Naive thymus-derived CD4-positive, alpha-beta T cell (primary cell): Measurements from ENCODE around the gene NXPE4. TPM values are rescaled to one million over a fixed set of nuclear protein-coding genes. Genes with fewer than 3 reads are reported as not detected.

ENCODE experiments used
- ATAC-seq: fragments of 150-1000 bp; cut with Tn5 transposase; 2 replicates; pipeline ENCODE4 v1.10.0; 2021; ENCODE audit warnings: mild to moderate bottlenecking, moderate library complexity
- CTCF ChIA-PET: fragments of 350-600 bp; sonication (Branson Sonifier 250); formaldehyde crosslinking; loops from one replicate; lab custom pipeline; 2021; ENCODE audit warnings: antibody characterized with exemption; lab: Charles Lee
- POLR2A ChIA-PET: fragments of 350-600 bp; sonication (Branson Sonifier 250); formaldehyde crosslinking; loops from one replicate; lab custom pipeline; 2021; ENCODE audit warnings: antibody characterized with exemption, inconsistent platforms; lab: Charles Lee
- DNase-seq, 9 donors: peaks; one replicate each; pipeline versions ENCODE4 v3.0.0 to v3.0.0-alpha.2; 2020 to 2022; ENCODE audit warnings: mixed read lengths in 1 of 9
- H3K27ac ChIP-seq: one replicate; pipeline ENCODE4 v1.7.0; 2013; ENCODE audit warnings: mild to moderate bottlenecking, low read depth, low read length, moderate library complexity
- H3K27me3 ChIP-seq, 2 donors: one replicate each; pipeline ENCODE4 v1.7.0; 2013; ENCODE audit warnings: low read length in 2 of 2, mild to moderate bottlenecking in 2 of 2, moderate library complexity in 2 of 2; ENCODE audit not compliant: control insufficient read depth in 2 of 2, insufficient read depth in 2 of 2
- H3K36me3 ChIP-seq, 3 experiments: 1 replicate in 2 of 3; 2 replicates in 1 of 3; pipeline ENCODE4 v1.7.0; 2013; ENCODE audit warnings: low read length in 3 of 3, mild to moderate bottlenecking in 3 of 3, moderate library complexity in 1 of 3; ENCODE audit not compliant: insufficient read depth in 3 of 3, control insufficient read depth in 2 of 3
- H3K4me1 ChIP-seq, 2 donors: one replicate each; pipeline ENCODE4 v1.7.0; 2013; ENCODE audit warnings: low read length in 2 of 2, mild to moderate bottlenecking in 2 of 2, moderate library complexity in 1 of 2; ENCODE audit not compliant: control insufficient read depth in 2 of 2, insufficient read depth in 2 of 2
- H3K4me3 ChIP-seq: 2 replicates; pipeline ENCODE4 v1.7.0; 2013; ENCODE audit warnings: mild to moderate bottlenecking, low read length
- H3K9me3 ChIP-seq, 3 experiments: 1 replicate in 2 of 3; 2 replicates in 1 of 3; pipeline ENCODE4 v1.7.0; 2013; ENCODE audit warnings: low read length in 3 of 3; ENCODE audit not compliant: control insufficient read depth in 2 of 3
- H3K27ac Mint-ChIP-seq, 9 donors: one replicate each; pipeline ENCODE4 v1.8.0; 2020 to 2022; ENCODE audit warnings: mixed read lengths in 9 of 9, mild to moderate bottlenecking in 8 of 9, moderate library complexity in 5 of 9, inconsistent platforms in 2 of 9
- H3K27me3 Mint-ChIP-seq, 5 donors: one replicate each; pipeline ENCODE4 v1.8.0; 2021 to 2022; ENCODE audit warnings: mixed read lengths in 5 of 5, mild to moderate bottlenecking in 1 of 5
- H3K36me3 Mint-ChIP-seq, 5 donors: one replicate each; pipeline ENCODE4 v1.8.0; 2020 to 2022; ENCODE audit warnings: mixed read lengths in 5 of 5, mild to moderate bottlenecking in 3 of 5, inconsistent platforms in 1 of 5
- H3K4me1 Mint-ChIP-seq, 7 donors: one replicate each; pipeline ENCODE4 v1.8.0; 2020 to 2022; ENCODE audit warnings: mixed read lengths in 7 of 7, mild to moderate bottlenecking in 3 of 7, inconsistent platforms in 1 of 7
- H3K4me3 Mint-ChIP-seq, 10 donors: one replicate each; pipeline ENCODE4 v1.8.0; 2020 to 2022; ENCODE audit warnings: mild to moderate bottlenecking in 10 of 10, mixed read lengths in 10 of 10, moderate library complexity in 6 of 10, inconsistent platforms in 2 of 10
- H3K9me3 Mint-ChIP-seq, 11 donors: one replicate each; pipeline ENCODE4 v1.8.0; 2020 to 2022; ENCODE audit warnings: mixed read lengths in 11 of 11, mild to moderate bottlenecking in 4 of 11, inconsistent platforms in 1 of 11, moderate library complexity in 1 of 11
- intact Hi-C, 2 donors: fragments of 100-400 bp; cut with micrococcal nuclease; formaldehyde crosslinking; loops; one replicate each; pipeline ENCODE4 v1.15.1; 2023
- polyA plus RNA-seq, 2 donors: library from polyadenylated mRNA; unstranded; fragments of 300-500 nt; fragmentation: Illumina TruSeq; gene quantifications; one replicate each; pipeline ENCODE4 v1.2.3, GENCODE V29; 2021
- total RNA-seq, 6 experiments: library from RNA in 5 of 6; stranded (reverse) in 5 of 6; gene quantifications; 1 replicate in 5 of 6; 2 replicates in 1 of 6; pipeline ENCODE4 v1.2.3 and lab custom pipeline; 2021 to 2026

The NXPE4 gene
- total and polyA plus RNA-seq, 7 experiments from 2014 or later: not detected

DNA sequence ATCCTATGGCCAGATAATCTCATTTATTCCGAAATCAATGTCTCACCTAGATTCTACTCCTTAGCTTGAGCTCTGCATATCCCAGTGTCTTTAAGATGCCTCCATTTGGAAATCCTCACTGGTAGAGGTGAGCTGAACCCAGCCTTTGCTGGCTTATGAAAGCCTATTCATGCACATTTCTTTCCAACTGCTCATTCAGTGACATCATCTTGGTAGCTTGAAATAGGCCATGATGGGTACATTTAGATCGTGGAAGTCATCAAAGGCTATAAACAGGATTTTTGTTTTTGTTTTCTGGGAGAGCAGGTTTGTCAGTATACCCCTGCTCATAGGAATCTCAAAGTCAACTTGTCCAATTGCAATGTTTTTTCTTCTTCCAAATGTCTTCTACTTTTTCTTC, 41.9 kb downstream of the NXPE4 start:
- Histone ChIP-seq H3K27me3 (no peaks in the 10 kb centered on the region), H3K36me3 (no peaks in the 10 kb centered on the region), H3K9me3 (no peaks in the 10 kb centered on the region), H3K4me3 (no peak overlapping the region), H3K27ac (no peak overlapping the region), H3K4me1 (no peaks in the 10 kb centered on the region)
- Mint-ChIP-seq H3K4me3 (no peak overlapping the region), H3K36me3 (no peaks in the 10 kb centered on the region), H3K27me3 (peaks cover 0 to 3% (median 0%) of the 10 kb centered on the region in 5 donors), H3K4me1 (no peaks in the 10 kb centered on the region), H3K9me3 (peaks cover 0 to 2% (median 0%) of the 10 kb centered on the region in 11 donors), H3K27ac (no peak overlapping the region)
- POLR2A ChIA-PET: no interaction called here
- intact Hi-C loops: no loop called here
- CTCF ChIA-PET: no interaction called here
- no peak for ATAC-seq
- no peak for DNase-seq

GRCh38 chr11:114551060-114551459, 44.5 kb downstream of the NXPE4 start:
- DNase-seq (no peak), ATAC-seq (no peak)
- Histone ChIP-seq H3K27me3 (no peaks in the 10 kb centered on the region), H3K9me3 (no peaks in the 10 kb centered on the region), H3K4me1 (no peaks in the 10 kb centered on the region), H3K4me3 (no peak overlapping the region), H3K36me3 (no peaks in the 10 kb centered on the region), H3K27ac (no peak overlapping the region)
- Mint-ChIP-seq H3K27me3 (peaks cover 0 to 3% (median 0%) of the 10 kb centered on the region in 5 donors), H3K4me1 (no peaks in the 10 kb centered on the region), H3K4me3 (no peak overlapping the region), H3K27ac (no peak overlapping the region), H3K9me3 (peaks cover 0 to 2% (median 0%) of the 10 kb centered on the region in 11 donors), H3K36me3 (no peaks in the 10 kb centered on the region)
- intact Hi-C loops: no loop called here
- POLR2A ChIA-PET: no interaction called here
- CTCF ChIA-PET: no interaction called here

DNA sequence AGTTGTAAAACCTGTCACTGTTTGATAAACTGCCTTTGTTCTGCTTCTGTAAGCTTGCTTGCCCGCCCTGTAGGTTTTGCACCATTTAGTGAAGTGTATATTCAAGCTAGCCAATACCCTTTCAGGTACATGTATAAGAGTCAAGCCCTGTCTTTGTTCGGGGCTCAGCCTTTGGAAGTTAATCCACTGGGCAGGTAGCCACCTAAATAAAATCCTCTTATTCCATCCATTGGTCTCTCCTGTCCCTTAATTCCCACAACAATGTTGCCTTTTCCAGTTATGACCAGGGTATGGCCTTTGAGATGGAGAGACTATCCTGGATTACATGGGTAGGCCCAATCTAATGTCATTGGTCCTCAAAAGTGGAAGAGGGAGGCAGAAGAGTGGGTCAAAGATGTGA, 69.9 kb downstream of the NXPE4 start:
- intact Hi-C loops: no loop called here
- peaks cover 0 to 13% (median 6%) of the 10 kb centered on the region in 5 donors for H3K27me3 Mint-ChIP-seq

DNA sequence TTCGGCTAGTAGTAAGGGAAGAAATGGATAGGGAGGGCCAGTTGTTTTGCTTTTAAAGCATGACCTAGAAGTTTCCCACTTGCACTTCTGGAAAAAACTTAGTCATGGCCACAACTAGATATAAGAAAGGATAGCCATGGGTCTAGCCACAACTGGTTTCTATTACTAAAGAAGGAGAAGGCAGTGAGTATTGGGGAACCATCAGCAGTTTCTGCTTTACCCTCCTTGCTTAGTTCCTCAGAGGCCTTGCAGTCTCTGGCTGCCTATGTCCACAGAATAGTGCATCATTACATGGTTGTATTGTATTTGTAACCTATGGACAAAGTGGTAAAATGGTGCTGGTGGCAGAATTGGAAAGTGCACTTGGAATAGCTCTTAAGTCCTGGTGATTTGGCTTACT, 71.5 kb downstream of the NXPE4 start:
- H3K36me3 ChIP-seq: no peaks in the 10 kb centered on the region
- no peak overlapping the region for H3K4me3 Mint-ChIP-seq
- H3K27ac ChIP-seq: no peak overlapping the region
- H3K27ac Mint-ChIP-seq: no peak overlapping the region
- H3K4me3 ChIP-seq: no peak overlapping the region
- peaks cover 0 to 10% (median 4%) of the 10 kb centered on the region in 5 donors for H3K36me3 Mint-ChIP-seq
- intact Hi-C loops: no loop called here
- H3K4me1 ChIP-seq: no peaks in the 10 kb centered on the region
- no peaks in the 10 kb centered on the region for H3K4me1 Mint-ChIP-seq
- H3K9me3 Mint-ChIP-seq: peaks cover 0 to 35% (median 13%) of the 10 kb centered on the region in 11 donors
- ATAC-seq (no peak), DNase-seq (no peak)
- ChIA-PET CTCF (no interaction called here), POLR2A (no interaction called here)
- H3K9me3 ChIP-seq: peaks cover 0 to 10% (median 0%) of the 10 kb centered on the region in 3 experiments
- H3K27me3 ChIP-seq: no peaks in the 10 kb centered on the region
- peaks cover 0 to 17% (median 5%) of the 10 kb centered on the region in 5 donors for H3K27me3 Mint-ChIP-seq

More for the DNA sequence above, 69.9 kb downstream of the NXPE4 start:
- ATAC-seq: no peak
- Mint-ChIP-seq H3K36me3 (peaks cover 0 to 10% (median 8%) of the 10 kb centered on the region in 5 donors), H3K4me3 (no peak overlapping the region), H3K27ac (no peak overlapping the region), H3K4me1 (no peaks in the 10 kb centered on the region), H3K9me3 (peaks cover 0 to 35% (median 13%) of the 10 kb centered on the region in 11 donors)
- no peaks in the 10 kb centered on the region for H3K4me1 ChIP-seq
- POLR2A ChIA-PET: no interaction called here
- no peak overlapping the region for H3K4me3 ChIP-seq
- no peaks in the 10 kb centered on the region for H3K36me3 ChIP-seq
- H3K27me3 ChIP-seq: no peaks in the 10 kb centered on the region
- CTCF ChIA-PET: no interaction called here
- H3K27ac ChIP-seq: no peak overlapping the region
- no peak for DNase-seq
- peaks cover 0 to 10% (median 0%) of the 10 kb centered on the region in 3 experiments for H3K9me3 ChIP-seq

DNA sequence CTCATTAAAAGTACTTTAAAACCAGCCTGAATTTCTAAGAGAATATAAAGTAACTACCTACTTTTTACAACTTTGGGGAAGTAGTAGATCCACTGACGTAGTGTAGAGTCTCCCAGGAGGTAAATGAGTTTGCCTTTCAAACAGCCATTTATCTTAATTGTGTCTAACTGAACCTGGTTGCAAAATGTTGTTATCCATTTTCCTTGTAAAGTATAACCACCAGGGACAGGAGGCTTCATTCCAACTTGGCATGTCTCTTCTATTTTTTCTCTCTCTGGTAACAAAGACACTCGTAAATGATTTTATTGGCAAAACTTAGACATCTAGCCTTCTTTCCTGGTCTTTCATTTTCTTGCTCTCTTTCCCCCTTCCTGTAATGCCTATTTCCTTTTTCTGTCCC, 72.8 kb downstream of the NXPE4 start:
- no peak for ATAC-seq
- H3K27ac ChIP-seq: no peak overlapping the region
- ChIA-PET POLR2A (no interaction called here), CTCF (no interaction called here)
- Mint-ChIP-seq H3K27me3 (peaks cover 0 to 17% (median 7%) of the 10 kb centered on the region in 5 donors), H3K9me3 (peaks cover 0 to 30% (median 13%) of the 10 kb centered on the region in 11 donors), H3K27ac (no peak overlapping the region), H3K4me1 (no peaks in the 10 kb centered on the region), H3K4me3 (no peak overlapping the region), H3K36me3 (peaks cover 0 to 5% (median 4%) of the 10 kb centered on the region in 5 donors)
- no peaks in the 10 kb centered on the region for H3K4me1 ChIP-seq
- H3K36me3 ChIP-seq: no peaks in the 10 kb centered on the region
- H3K4me3 ChIP-seq: no peak overlapping the region
- H3K27me3 ChIP-seq: no peaks in the 10 kb centered on the region
- intact Hi-C loops: no loop called here
- DNase-seq: no peak
- peaks cover 0 to 10% (median 0%) of the 10 kb centered on the region in 3 experiments for H3K9me3 ChIP-seq

Other genes starting within 250 kb of the NXPE4 start
- gene C11orf71, start 195.3 kb downstream of the NXPE4 start, total RNA-seq: 10 to 100 TPM in 3 of 5 experiments, 1 to 10 TPM in 2; 6.0 to 19.1 (median 17.1) TPM
- 10 to 100 TPM; 10.8 to 19.4 TPM for gene C11orf71, start 195.3 kb downstream of the NXPE4 start, polyA plus RNA-seq
- 10 to 100 TPM; 35.8 to 71.3 (median 43.4) TPM for gene RBM7, start 195.1 kb downstream of the NXPE4 start, total RNA-seq
- 10 to 100 TPM; 19.3 to 35.7 TPM for gene RBM7, start 195.1 kb downstream of the NXPE4 start, polyA plus RNA-seq
- 100 to 1,000 TPM in 1 of 5 experiments, 10 to 100 TPM in 4; 33.8 to 105 (median 56.0) TPM for gene REXO2, start 156.3 kb downstream of the NXPE4 start, total RNA-seq
- 10 to 100 TPM; 54.2 to 64.0 TPM for gene REXO2, start 156.3 kb downstream of the NXPE4 start, polyA plus RNA-seq
- not detected for gene NXPE1, start 35.9 kb downstream of the NXPE4 start, total RNA-seq
- not detected for gene NXPE1, start 35.9 kb downstream of the NXPE4 start, polyA plus RNA-seq
- not detected for gene NXPE2, start 82.7 kb upstream of the NXPE4 start, total RNA-seq
- gene NXPE2, start 82.7 kb upstream of the NXPE4 start, polyA plus RNA-seq: not detected